ENCODE data around the gene THADA.
"Not testable (repeated sequence)": the region's sequence is repeated elsewhere in the genome, so short reads cannot be mapped to it uniquely, and the experiment has no call there.

Gene THADA

GRCh38 chr2:43285987-43286386 is 309.9 kb downstream of the THADA start:
- Mint-ChIP-seq H3K9me3 (peaks cover 0 to 2% of the 10 kb centered on the region in 2 donors), H3K27me3 (no peaks in the 10 kb centered on the region), H3K27ac (no peak overlapping the region), H3K4me3 (no peak overlapping the region), H3K4me1 (ENCODE audit: low read depth in 2 of 2) (peaks cover 0 to 3% of the 10 kb centered on the region in 2 donors), H3K36me3 (ENCODE audit: insufficient read depth) (peaks cover 76% of the 10 kb centered on the region)
- DNase-seq (no peak), ATAC-seq (replicated peaks) (no peak)

- ATAC-seq (replicated peaks) (no peak), DNase-seq (no peak)
- Mint-ChIP-seq H3K36me3 (ENCODE audit: insufficient read depth) (peaks cover 78% of the 10 kb centered on the region), H3K27me3 (no peaks in the 10 kb centered on the region), H3K9me3 (peaks cover 0 to 2% of the 10 kb centered on the region in 2 donors), H3K4me3 (no peak overlapping the region), H3K4me1 (ENCODE audit: low read depth in 2 of 2) (peaks cover 0 to 3% of the 10 kb centered on the region in 2 donors), H3K27ac (no peak overlapping the region)
These were observed 310.9 kb downstream of the THADA start for GRCh38 chr2:43284967-43285366.

- H3K9me3 Mint-ChIP-seq; H3K4me3 Mint-ChIP-seq; DNase-seq; H3K27me3 Mint-ChIP-seq; ATAC-seq (replicated peaks); H3K27ac Mint-ChIP-seq; H3K4me1 Mint-ChIP-seq (ENCODE audit: low read depth in 2 of 2): not testable (repeated sequence)
- H3K36me3 Mint-ChIP-seq (ENCODE audit: insufficient read depth), result peaks cover 73% of the 10 kb centered on the region
These were observed 311.5 kb downstream of the THADA start for GRCh38 chr2:43284347-43284746.

GRCh38 chr2:43280994-43281393 is 314.8 kb downstream of the THADA start:
- Mint-ChIP-seq H3K27me3 (no peaks in the 10 kb centered on the region), H3K4me3 (no peak overlapping the region), H3K36me3 (ENCODE audit: insufficient read depth) (peaks cover 59% of the 10 kb centered on the region), H3K27ac (no peak overlapping the region), H3K4me1 (ENCODE audit: low read depth in 2 of 2) (peaks cover 8 to 9% of the 10 kb centered on the region in 2 donors), H3K9me3 (peaks cover 0 to 1% of the 10 kb centered on the region in 2 donors)
- DNase-seq, result no peak
- ATAC-seq (replicated peaks), result no peak

- no peaks in the 10 kb centered on the region for H3K9me3 Mint-ChIP-seq
- no peak for ATAC-seq (replicated peaks)
- no peak overlapping the region for H3K4me3 Mint-ChIP-seq
- no peak overlapping the region for H3K27ac Mint-ChIP-seq
- peaks cover 8 to 9% of the 10 kb centered on the region in 2 donors for H3K4me1 Mint-ChIP-seq (ENCODE audit: low read depth in 2 of 2)
- no peak for DNase-seq
- peaks cover 44% of the 10 kb centered on the region for H3K36me3 Mint-ChIP-seq (ENCODE audit: insufficient read depth)
- H3K27me3 Mint-ChIP-seq, result no peaks in the 10 kb centered on the region
These were observed 316.5 kb downstream of the THADA start for GRCh38 chr2:43279317-43279840.

- peaks cover 39% of the 10 kb centered on the region for H3K36me3 Mint-ChIP-seq (ENCODE audit: insufficient read depth)
- no peak for ATAC-seq (replicated peaks)
- no peak overlapping the region for H3K27ac Mint-ChIP-seq
- H3K27me3 Mint-ChIP-seq, result no peaks in the 10 kb centered on the region
- H3K4me3 Mint-ChIP-seq, result no peak overlapping the region
- DNase-seq, result no peak
- no peaks in the 10 kb centered on the region for H3K9me3 Mint-ChIP-seq
- H3K4me1 Mint-ChIP-seq (ENCODE audit: low read depth in 2 of 2), result peaks cover 8 to 9% of the 10 kb centered on the region in 2 donors
These were observed 317.1 kb downstream of the THADA start for GRCh38 chr2:43278564-43279220.

GRCh38 chr2:43276962-43277391 is 318.9 kb downstream of the THADA start:
- peak overlapping the region; percentile 27 to 89 for H3K27ac Mint-ChIP-seq
- H3K4me1 Mint-ChIP-seq (ENCODE audit: low read depth in 2 of 2), result peaks cover 6 to 8% of the 10 kb centered on the region in 2 donors
- DNase-seq (no peak), ATAC-seq (replicated peaks) (no peak)
- no peak overlapping the region for H3K4me3 Mint-ChIP-seq
- no peaks in the 10 kb centered on the region for H3K27me3 Mint-ChIP-seq
- H3K9me3 Mint-ChIP-seq, result no peaks in the 10 kb centered on the region
- H3K36me3 Mint-ChIP-seq (ENCODE audit: insufficient read depth), result peaks cover 32% of the 10 kb centered on the region

- no peak overlapping the region for H3K4me3 Mint-ChIP-seq
- no peaks in the 10 kb centered on the region for H3K27me3 Mint-ChIP-seq
- H3K36me3 Mint-ChIP-seq (ENCODE audit: insufficient read depth), result peaks cover 31% of the 10 kb centered on the region
- DNase-seq (no peak), ATAC-seq (replicated peaks) (no peak)
- H3K4me1 Mint-ChIP-seq (ENCODE audit: low read depth in 2 of 2), result peaks cover 6 to 8% of the 10 kb centered on the region in 2 donors
- no peaks in the 10 kb centered on the region for H3K9me3 Mint-ChIP-seq
- peak overlapping the region; percentile 27 to 89 for H3K27ac Mint-ChIP-seq
These were observed 319.4 kb downstream of the THADA start for GRCh38 chr2:43276266-43276941.

GRCh38 chr2:43274721-43275120 is 321.1 kb downstream of the THADA start:
- DNase-seq, result no peak
- ATAC-seq (replicated peaks), result no peak
- no peaks in the 10 kb centered on the region for H3K9me3 Mint-ChIP-seq
- no peak overlapping the region for H3K4me3 Mint-ChIP-seq
- peaks cover 29% of the 10 kb centered on the region for H3K36me3 Mint-ChIP-seq (ENCODE audit: insufficient read depth)
- peaks cover 8 to 9% of the 10 kb centered on the region in 2 donors for H3K4me1 Mint-ChIP-seq (ENCODE audit: low read depth in 2 of 2)
- H3K27me3 Mint-ChIP-seq, result no peaks in the 10 kb centered on the region
- no peak overlapping the region for H3K27ac Mint-ChIP-seq

GRCh38 chr2:43274055-43274454 is 321.8 kb downstream of the THADA start:
- Mint-ChIP-seq H3K36me3 (ENCODE audit: insufficient read depth) (peaks cover 29% of the 10 kb centered on the region), H3K4me1 (ENCODE audit: low read depth in 2 of 2) (peaks cover 8 to 9% of the 10 kb centered on the region in 2 donors), H3K27ac (peak overlapping the region in 1 of 2 donors; percentile 1), H3K27me3 (no peaks in the 10 kb centered on the region), H3K9me3 (no peaks in the 10 kb centered on the region), H3K4me3 (no peak overlapping the region)
- ATAC-seq (replicated peaks), result no peak
- no peak for DNase-seq

- ATAC-seq (replicated peaks) (no peak), DNase-seq (no peak)
- H3K9me3 Mint-ChIP-seq, result no peaks in the 10 kb centered on the region
- no peak overlapping the region for H3K4me3 Mint-ChIP-seq
- no peaks in the 10 kb centered on the region for H3K27me3 Mint-ChIP-seq
- H3K4me1 Mint-ChIP-seq (ENCODE audit: low read depth in 2 of 2), result peaks cover 8 to 9% of the 10 kb centered on the region in 2 donors
- peaks cover 29% of the 10 kb centered on the region for H3K36me3 Mint-ChIP-seq (ENCODE audit: insufficient read depth)
- peak overlapping the region; percentile 1 to 60 for H3K27ac Mint-ChIP-seq
These were observed 322.3 kb downstream of the THADA start for GRCh38 chr2:43273529-43273928.

- H3K27ac Mint-ChIP-seq, result peak overlapping the region in 1 of 2 donors; percentile 6
- DNase-seq, result no peak
- H3K4me3 Mint-ChIP-seq, result no peak overlapping the region
- peaks cover 20% of the 10 kb centered on the region for H3K36me3 Mint-ChIP-seq (ENCODE audit: insufficient read depth)
- ATAC-seq (replicated peaks), result no peak
- no peaks in the 10 kb centered on the region for H3K27me3 Mint-ChIP-seq
- no peaks in the 10 kb centered on the region for H3K9me3 Mint-ChIP-seq
- H3K4me1 Mint-ChIP-seq (ENCODE audit: low read depth in 2 of 2), result peaks cover 0 to 3% of the 10 kb centered on the region in 2 donors
These were observed 324.8 kb downstream of the THADA start for GRCh38 chr2:43270930-43271615.

- Mint-ChIP-seq H3K4me1 (ENCODE audit: low read depth in 2 of 2) (peaks cover 0 to 3% of the 10 kb centered on the region in 2 donors), H3K9me3 (no peaks in the 10 kb centered on the region), H3K27me3 (no peaks in the 10 kb centered on the region), H3K36me3 (ENCODE audit: insufficient read depth) (peaks cover 22% of the 10 kb centered on the region), H3K4me3 (no peak overlapping the region), H3K27ac (peak overlapping the region in 1 of 2 donors; percentile 74)
- ATAC-seq (replicated peaks) (no peak), DNase-seq (no peak)
These were observed 325.4 kb downstream of the THADA start for GRCh38 chr2:43270461-43270860.
